GM23248 (cell line): ENCODE measurements around the gene UVRAG. TPM values are rescaled to one million over a fixed set of nuclear protein-coding genes. Genes with fewer than 3 reads are reported as not detected.

Experiments used
- DNase-seq: peaks from one replicate; pipeline ENCODE4 v3.0.0-alpha.2; 2015
- H2AFZ ChIP-seq: fragments of 200-600 bp; sonication (generic); 2 replicates; pipeline ENCODE4 v1.6.1; 2016; ENCODE audit warnings: antibody characterized with exemption
- H3F3A ChIP-seq: fragments of 200-600 bp; sonication (generic); 2 replicates; pipeline ENCODE4 v1.6.1; 2016; ENCODE audit warnings: mild to moderate bottlenecking, antibody characterized with exemption, mixed run types; ENCODE audit not compliant: insufficient read depth
- H3K27ac ChIP-seq: fragments of 200-600 bp; sonication (generic); 2 replicates; pipeline ENCODE4 v1.5.1; 2016; ENCODE audit warnings: mild to moderate bottlenecking
- H3K27me3 ChIP-seq: fragments of 200-600 bp; sonication (generic); replicated peaks from 2 replicates; pipeline ENCODE4 v1.6.1; 2016; ENCODE audit warnings: mild to moderate bottlenecking; ENCODE audit not compliant: insufficient read depth
- H3K36me3 ChIP-seq: fragments of 200-600 bp; sonication (generic); 2 replicates; pipeline ENCODE4 v1.6.1; 2016; ENCODE audit warnings: low read depth, mild to moderate bottlenecking
- H3K4me1 ChIP-seq: fragments of 200-600 bp; sonication (generic); 2 replicates; pipeline ENCODE4 v1.6.1; 2016; ENCODE audit warnings: mild to moderate bottlenecking; ENCODE audit not compliant: insufficient read depth
- H3K4me2 ChIP-seq: fragments of 200-600 bp; sonication (generic); one replicate; pipeline ENCODE4 v1.6.1; 2016; ENCODE audit warnings: mild to moderate bottlenecking; ENCODE audit not compliant: unreplicated experiment
- H3K4me3 ChIP-seq: fragments of 200-600 bp; sonication (generic); 2 replicates; pipeline ENCODE4 v1.5.1; 2016; ENCODE audit warnings: mild to moderate bottlenecking
- H3K79me2 ChIP-seq: fragments of 200-600 bp; sonication (generic); 2 replicates; pipeline ENCODE4 v1.6.1; 2016; ENCODE audit warnings: mild to moderate bottlenecking; ENCODE audit not compliant: insufficient read depth
- H3K9ac ChIP-seq: fragments of 200-600 bp; sonication (generic); 2 replicates; pipeline ENCODE4 v1.6.1; 2016; ENCODE audit warnings: mild to moderate bottlenecking
- H3K9me2 ChIP-seq: fragments of 200-600 bp; sonication (generic); 2 replicates; pipeline ENCODE4 v1.6.1; 2016; ENCODE audit warnings: mixed run types, mild to moderate bottlenecking, moderate library complexity; ENCODE audit not compliant: insufficient read depth
- H3K9me3 ChIP-seq: fragments of 200-600 bp; sonication (generic); one replicate; pipeline ENCODE4 v1.6.1; 2017; ENCODE audit warnings: low read depth
- H4K20me1 ChIP-seq: fragments of 200-600 bp; sonication (generic); 2 replicates; pipeline ENCODE4 v1.6.0; 2016; ENCODE audit not compliant: insufficient read depth
- EZH2 ChIP-seq: fragments of 200-600 bp; sonication (generic); IDR thresholded peaks from 2 replicates; pipeline ENCODE4 v1.6.1; 2018; ENCODE audit warnings: antibody characterized with exemption, mild to moderate bottlenecking; ENCODE audit not compliant: insufficient read depth, poor library complexity, severe bottlenecking
- EZH2phosphoT487 ChIP-seq: fragments of 200-600 bp; sonication (generic); IDR thresholded peaks from 2 replicates; pipeline ENCODE4 v1.6.1; 2018; ENCODE audit warnings: antibody characterized with exemption, moderate library complexity, mild to moderate bottlenecking, low read depth; ENCODE audit not compliant: insufficient read depth
- WGBS, 2 experiments: methylation state at CpG; one replicate each; pipeline ENCODE4 v1.1.6; 2015 to 2017; ENCODE audit warnings: low lambda C conversion rate in 2 of 2, low coverage in 1 of 2; ENCODE audit errors: missing lambda C conversion rate in 2 of 2; 5-methylcytosine and 5-hydroxymethylcytosine counted together
- in situ Hi-C: fragments of 300-500 bp; cut with MboI; formaldehyde crosslinking; loops from 2 replicates; pipeline ENCODE4 v1.15.0; 2020
- polyA plus RNA-seq: library from polyadenylated mRNA; unstranded; fragments of >200 nt; fragmentation: Nextera tagmentation; extraction: Ambion mirVana; gene quantifications from 2 replicates; pipeline ENCODE4 v1.2.1, GENCODE V29; 2016
- total RNA-seq: library from RNA; depleted of rRNA; stranded (reverse); fragments of >200 nt; shearing (Covaris generic); gene quantifications from 2 replicates; pipeline ENCODE4 v1.2.3, GENCODE V29; 2014

The UVRAG gene
- total and polyA plus RNA-seq, 2 experiments from 2014 or later = 9.9 to 11.0 TPM

DNA sequence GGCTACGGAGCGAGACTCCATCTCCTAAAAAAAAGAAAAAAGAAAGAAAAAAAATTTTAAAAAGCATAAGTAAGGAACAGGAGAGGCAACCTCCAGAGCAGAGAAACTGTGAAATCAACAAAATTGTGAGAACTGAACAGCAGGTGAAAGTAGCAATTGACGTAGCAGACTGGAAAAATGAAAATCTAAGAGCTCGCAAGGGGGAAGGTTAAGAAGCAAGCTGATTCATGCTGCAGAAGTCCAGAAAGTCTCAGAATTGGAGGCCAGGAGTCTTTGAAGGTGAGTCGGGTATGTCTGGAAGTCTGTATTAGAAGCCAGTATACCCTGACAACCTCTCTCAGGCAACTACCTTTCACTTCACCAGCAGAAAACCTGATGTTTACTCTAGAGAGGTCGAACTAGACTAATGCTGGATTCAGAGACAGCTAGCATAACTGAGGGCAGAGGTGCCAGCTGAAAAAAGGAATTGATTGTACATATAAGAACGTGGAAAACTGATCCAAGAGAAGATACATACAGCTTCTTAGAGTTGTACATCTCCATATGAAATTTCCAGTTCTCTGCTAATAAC lies 229.8 kb downstream of the UVRAG start:
- H2AFZ ChIP-seq = no peak overlapping the region
- no peak for DNase-seq
- in situ Hi-C loops = no loop called here
- no peak overlapping the region for H3K9ac ChIP-seq
- H3K9me3 ChIP-seq = no peaks in the 10 kb centered on the region
- H3K27ac ChIP-seq = no peak overlapping the region
- no peaks in the 10 kb centered on the region for H3K36me3 ChIP-seq
- H3K4me3 ChIP-seq = no peak overlapping the region
- no peaks in the 10 kb centered on the region for H3K27me3 ChIP-seq
- 99 to 100% methylated on average over 6 to 7 of the region's 7 CpGs for WGBS, 2 experiments
- H3K9me2 ChIP-seq = no peaks in the 10 kb centered on the region
- H3K4me1 ChIP-seq = peaks cover 13% of the 10 kb centered on the region
- no peaks in the 10 kb centered on the region for H4K20me1 ChIP-seq
- H3K79me2 ChIP-seq = no peaks in the 10 kb centered on the region
- TF ChIP-seq EZH2phosphoT487 (no peak), EZH2 (no peak)
- 0 out of 2 replicates have a peak, but pooled peaks cover 10% of the 10 kb centered on the region for H3F3A ChIP-seq
- H3K4me2 ChIP-seq = no peak overlapping the region

DNA sequence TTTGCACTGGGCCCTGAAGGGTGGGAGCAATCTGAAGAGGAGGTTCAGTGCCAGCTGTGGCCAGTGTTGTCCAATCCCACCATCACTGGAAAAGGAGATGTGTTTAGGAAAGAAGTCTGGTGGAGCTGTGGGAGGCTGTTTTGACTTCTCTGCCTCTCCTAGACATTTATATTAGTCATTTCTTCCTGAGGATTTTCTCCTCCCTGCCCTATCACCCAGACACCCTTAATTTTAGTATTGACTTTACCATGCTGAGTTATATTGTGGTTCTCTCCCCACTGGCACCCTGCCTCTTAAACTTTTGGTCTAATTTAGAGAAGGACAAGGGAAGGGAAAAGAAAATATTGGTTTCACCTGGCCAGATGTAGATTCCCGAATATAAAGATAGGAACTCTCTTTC lies 232.2 kb downstream of the UVRAG start:
- no peaks in the 10 kb centered on the region for H3K9me3 ChIP-seq
- no peaks in the 10 kb centered on the region for H3K36me3 ChIP-seq
- no peaks in the 10 kb centered on the region for H4K20me1 ChIP-seq
- 89 to 96% methylated on average over 1 of the region's 1 CpG for WGBS, 2 experiments
- no peaks in the 10 kb centered on the region for H3K9me2 ChIP-seq
- peak; percentile 38 for DNase-seq
- H3K4me2 ChIP-seq = no peak overlapping the region
- H3K9ac ChIP-seq = no peak overlapping the region
- H3K27me3 ChIP-seq = no peaks in the 10 kb centered on the region
- peaks cover 13% of the 10 kb centered on the region for H3K4me1 ChIP-seq
- H3F3A ChIP-seq = 0 out of 2 replicates have a peak, but pooled peaks cover 10% of the 10 kb centered on the region
- H3K27ac ChIP-seq = no peak overlapping the region
- TF ChIP-seq EZH2phosphoT487 (no peak), EZH2 (no peak)
- no peak overlapping the region for H3K4me3 ChIP-seq
- in situ Hi-C loops = no loop called here
- H3K79me2 ChIP-seq = no peaks in the 10 kb centered on the region
- H2AFZ ChIP-seq = no peak overlapping the region

DNA sequence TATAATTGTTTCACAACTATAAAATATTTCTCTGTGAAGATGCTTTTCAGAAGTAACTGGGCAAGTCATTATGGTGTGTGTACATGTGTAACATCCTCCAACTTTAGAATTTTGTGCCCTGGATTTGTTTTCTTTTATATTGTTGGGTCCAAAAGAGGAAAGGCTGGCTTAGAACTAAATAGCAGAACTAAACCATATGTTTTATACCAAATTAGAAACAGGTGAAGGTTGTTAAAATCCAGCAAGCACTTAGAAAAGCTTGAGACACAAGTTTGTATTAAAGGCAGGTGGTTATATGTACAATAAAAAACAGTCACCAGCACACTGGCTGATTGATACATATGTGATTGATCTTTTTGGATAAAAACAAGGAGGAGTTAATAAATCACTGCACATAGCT lies 232.8 kb downstream of the UVRAG start:
- Histone ChIP-seq H3K4me2 (no peak overlapping the region), H3K27ac (no peak overlapping the region), H3K9me2 (no peaks in the 10 kb centered on the region), H2AFZ (no peak overlapping the region), H4K20me1 (no peaks in the 10 kb centered on the region), H3F3A (0 out of 2 replicates have a peak, but pooled peaks cover 10% of the 10 kb centered on the region), H3K9me3 (no peaks in the 10 kb centered on the region), H3K27me3 (no peaks in the 10 kb centered on the region), H3K4me3 (no peak overlapping the region), H3K4me1 (peaks cover 13% of the 10 kb centered on the region), H3K36me3 (no peaks in the 10 kb centered on the region), H3K79me2 (no peaks in the 10 kb centered on the region), H3K9ac (no peak overlapping the region)
- DNase-seq = no peak
- in situ Hi-C loops = no loop called here
- TF ChIP-seq EZH2phosphoT487 (no peak), EZH2 (no peak)

DNA sequence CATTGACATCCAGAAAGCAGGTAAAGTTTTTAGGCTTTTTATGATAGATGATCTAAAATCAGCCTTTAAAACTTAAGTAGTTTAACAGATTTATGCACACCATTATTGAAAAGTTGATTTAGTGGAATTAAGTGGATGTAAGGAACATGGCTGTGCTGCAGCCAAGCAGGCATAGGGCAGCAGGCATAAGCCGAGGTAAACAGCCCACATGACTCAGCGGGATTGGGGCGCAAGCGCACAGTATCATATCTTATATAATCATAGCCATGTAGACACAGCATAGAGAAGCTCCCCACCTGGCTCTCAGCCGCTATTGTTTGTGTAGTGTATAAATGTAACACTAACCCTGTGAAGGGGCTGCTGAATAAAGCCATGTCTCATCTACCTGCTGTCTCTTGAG lies 233.8 kb downstream of the UVRAG start:
- Histone ChIP-seq H3K27ac (no peak overlapping the region), H3K4me3 (no peak overlapping the region), H3K9me3 (no peaks in the 10 kb centered on the region), H4K20me1 (no peaks in the 10 kb centered on the region), H3K27me3 (no peaks in the 10 kb centered on the region), H3K4me2 (no peak overlapping the region), H2AFZ (no peak overlapping the region), H3K4me1 (peaks cover 13% of the 10 kb centered on the region), H3K9ac (no peak overlapping the region), H3K36me3 (no peaks in the 10 kb centered on the region), H3F3A (0 out of 2 replicates have a peak, but pooled peaks cover 10% of the 10 kb centered on the region), H3K79me2 (no peaks in the 10 kb centered on the region), H3K9me2 (no peaks in the 10 kb centered on the region)
- no peak for TF ChIP-seq EZH2phosphoT487
- TF ChIP-seq EZH2 = no peak
- WGBS, 2 experiments = 98 to 100% methylated on average over 5 of the region's 5 CpGs
- DNase-seq = no peak
- in situ Hi-C loops = no loop called here

DNA sequence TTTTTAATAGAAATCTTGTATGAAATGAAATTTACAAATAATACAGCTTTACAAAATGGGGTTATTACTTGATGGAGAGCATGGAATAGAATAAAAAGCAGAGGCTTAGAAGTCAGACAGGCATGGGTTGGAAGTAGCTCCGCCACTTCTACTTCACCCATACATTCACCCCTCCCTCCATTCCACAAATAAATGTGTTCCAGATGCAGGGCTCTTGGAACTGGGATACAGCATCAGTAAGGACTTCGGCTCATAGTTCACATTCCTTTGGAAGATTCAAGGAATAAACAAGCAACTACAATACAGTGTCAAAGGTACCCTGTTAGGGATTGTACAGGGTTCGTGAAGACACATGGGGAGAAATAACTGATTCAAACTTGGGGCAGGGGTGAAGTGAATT lies 234.5 kb downstream of the UVRAG start:
- 79 to 80% methylated on average over 3 of the region's 3 CpGs for WGBS, 2 experiments
- H2AFZ ChIP-seq = no peak overlapping the region
- H3K27me3 ChIP-seq = no peaks in the 10 kb centered on the region
- H3K9ac ChIP-seq = no peak overlapping the region
- TF ChIP-seq EZH2phosphoT487 (no peak), EZH2 (no peak)
- DNase-seq = no peak
- in situ Hi-C loops = no loop called here
- no peak overlapping the region for H3K27ac ChIP-seq
- H3F3A ChIP-seq = 0 out of 2 replicates have a peak, but pooled peaks cover 10% of the 10 kb centered on the region
- no peaks in the 10 kb centered on the region for H3K9me3 ChIP-seq
- H3K4me3 ChIP-seq = no peak overlapping the region
- H3K4me2 ChIP-seq = no peak overlapping the region
- H3K4me1 ChIP-seq = peaks cover 13% of the 10 kb centered on the region
- no peaks in the 10 kb centered on the region for H4K20me1 ChIP-seq
- H3K9me2 ChIP-seq = no peaks in the 10 kb centered on the region
- H3K36me3 ChIP-seq = no peaks in the 10 kb centered on the region
- H3K79me2 ChIP-seq = no peaks in the 10 kb centered on the region
